Chondrocyte (in vitro differentiated cells): Measurements from ENCODE around the gene ZSCAN10. TPM values are rescaled to one million over a fixed set of nuclear protein-coding genes. Genes with fewer than 3 reads are reported as not detected.

Experiments used
- DNase-seq: peaks from one replicate; pipeline ENCODE4 v3.0.0; 2021; ENCODE audit warnings: mixed read lengths, low spot score
- H3K27ac Mint-ChIP-seq: one replicate; pipeline ENCODE4 v1.8.0; 2021; ENCODE audit warnings: mild to moderate bottlenecking, moderate library complexity, mixed read lengths; ENCODE audit not compliant: unreplicated experiment
- H3K27me3 Mint-ChIP-seq: 2 replicates; pipeline ENCODE4 v1.8.0; 2021; ENCODE audit warnings: low read depth, mixed read lengths
- H3K36me3 Mint-ChIP-seq: 2 replicates; pipeline ENCODE4 v1.8.0; 2021; ENCODE audit warnings: low read depth, mixed read lengths
- H3K4me1 Mint-ChIP-seq: 2 replicates; pipeline ENCODE4 v1.8.0; 2021; ENCODE audit warnings: low read depth, mild to moderate bottlenecking, mixed read lengths
- H3K4me3 Mint-ChIP-seq: one replicate; pipeline ENCODE4 v1.8.0; 2021; ENCODE audit warnings: mild to moderate bottlenecking, moderate library complexity, mixed read lengths; ENCODE audit not compliant: unreplicated experiment
- H3K9me3 Mint-ChIP-seq: 2 replicates; pipeline ENCODE4 v1.8.0; 2021; ENCODE audit warnings: low read depth, mixed read lengths
- total RNA-seq: library from RNA; stranded (reverse); gene quantifications from 3 replicates; pipeline ENCODE4 v1.2.1, GENCODE V29; 2021
- TF ChIP-seq, protein P1 (sequence below): fragments of 200-600 bp; sonication (generic); IDR thresholded peaks from 2 replicates; pipeline ENCODE4 v1.5.0; 2021; ENCODE audit warnings: antibody characterized with exemption, mild to moderate bottlenecking, moderate library complexity

The ZSCAN10 gene
- total RNA-seq, 1 donor from 2014 or later: not detected

DNA sequence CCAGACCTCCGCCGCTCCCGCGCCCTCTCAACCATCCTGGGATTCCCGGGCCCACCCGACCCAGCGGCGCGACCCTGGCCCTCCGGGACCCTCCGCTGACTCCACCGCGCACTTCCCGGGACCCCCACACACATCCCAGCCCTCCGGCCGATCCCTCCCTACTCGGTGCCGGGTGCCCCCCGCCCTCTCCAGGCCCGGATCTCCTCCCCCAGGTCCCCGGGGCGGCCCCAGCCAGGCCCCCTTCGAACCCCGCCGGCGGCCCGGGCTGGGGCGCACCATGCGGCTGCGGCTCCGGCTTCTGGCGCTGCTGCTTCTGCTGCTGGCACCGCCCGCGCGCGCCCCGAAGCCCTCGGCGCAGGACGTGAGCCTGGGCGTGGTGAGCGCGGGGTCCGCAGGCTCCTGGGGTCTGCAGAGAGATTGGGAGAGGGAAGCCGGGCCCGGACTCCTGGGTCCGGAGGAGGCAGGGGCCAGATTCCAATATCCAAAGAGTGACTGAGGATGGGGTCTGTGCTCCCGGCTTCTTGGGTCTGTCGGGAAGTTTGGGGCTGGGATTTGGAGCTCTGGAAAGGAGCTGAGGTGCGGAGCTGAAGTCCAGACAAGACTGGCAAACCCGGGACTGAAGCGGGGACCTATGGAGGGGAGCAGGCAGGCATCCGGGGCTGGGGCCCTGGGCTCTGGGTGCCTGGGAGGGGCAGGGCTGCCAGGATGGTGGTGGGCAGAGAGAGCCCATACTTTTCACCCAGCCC lies 52.3 kb downstream of the ZSCAN10 start:
- peaks cover 32% of the 10 kb centered on the region for H3K27me3 Mint-ChIP-seq
- no peak overlapping the region for H3K27ac Mint-ChIP-seq
- no peak overlapping the region for H3K4me3 Mint-ChIP-seq
- TF ChIP-seq, protein P1, sequence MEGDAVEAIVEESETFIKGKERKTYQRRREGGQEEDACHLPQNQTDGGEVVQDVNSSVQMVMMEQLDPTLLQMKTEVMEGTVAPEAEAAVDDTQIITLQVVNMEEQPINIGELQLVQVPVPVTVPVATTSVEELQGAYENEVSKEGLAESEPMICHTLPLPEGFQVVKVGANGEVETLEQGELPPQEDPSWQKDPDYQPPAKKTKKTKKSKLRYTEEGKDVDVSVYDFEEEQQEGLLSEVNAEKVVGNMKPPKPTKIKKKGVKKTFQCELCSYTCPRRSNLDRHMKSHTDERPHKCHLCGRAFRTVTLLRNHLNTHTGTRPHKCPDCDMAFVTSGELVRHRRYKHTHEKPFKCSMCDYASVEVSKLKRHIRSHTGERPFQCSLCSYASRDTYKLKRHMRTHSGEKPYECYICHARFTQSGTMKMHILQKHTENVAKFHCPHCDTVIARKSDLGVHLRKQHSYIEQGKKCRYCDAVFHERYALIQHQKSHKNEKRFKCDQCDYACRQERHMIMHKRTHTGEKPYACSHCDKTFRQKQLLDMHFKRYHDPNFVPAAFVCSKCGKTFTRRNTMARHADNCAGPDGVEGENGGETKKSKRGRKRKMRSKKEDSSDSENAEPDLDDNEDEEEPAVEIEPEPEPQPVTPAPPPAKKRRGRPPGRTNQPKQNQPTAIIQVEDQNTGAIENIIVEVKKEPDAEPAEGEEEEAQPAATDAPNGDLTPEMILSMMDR: no peak
- no peaks in the 10 kb centered on the region for H3K9me3 Mint-ChIP-seq
- DNase-seq: no peak
- peaks cover 1% of the 10 kb centered on the region for H3K36me3 Mint-ChIP-seq
- H3K4me1 Mint-ChIP-seq: peaks cover 7% of the 10 kb centered on the region

DNA sequence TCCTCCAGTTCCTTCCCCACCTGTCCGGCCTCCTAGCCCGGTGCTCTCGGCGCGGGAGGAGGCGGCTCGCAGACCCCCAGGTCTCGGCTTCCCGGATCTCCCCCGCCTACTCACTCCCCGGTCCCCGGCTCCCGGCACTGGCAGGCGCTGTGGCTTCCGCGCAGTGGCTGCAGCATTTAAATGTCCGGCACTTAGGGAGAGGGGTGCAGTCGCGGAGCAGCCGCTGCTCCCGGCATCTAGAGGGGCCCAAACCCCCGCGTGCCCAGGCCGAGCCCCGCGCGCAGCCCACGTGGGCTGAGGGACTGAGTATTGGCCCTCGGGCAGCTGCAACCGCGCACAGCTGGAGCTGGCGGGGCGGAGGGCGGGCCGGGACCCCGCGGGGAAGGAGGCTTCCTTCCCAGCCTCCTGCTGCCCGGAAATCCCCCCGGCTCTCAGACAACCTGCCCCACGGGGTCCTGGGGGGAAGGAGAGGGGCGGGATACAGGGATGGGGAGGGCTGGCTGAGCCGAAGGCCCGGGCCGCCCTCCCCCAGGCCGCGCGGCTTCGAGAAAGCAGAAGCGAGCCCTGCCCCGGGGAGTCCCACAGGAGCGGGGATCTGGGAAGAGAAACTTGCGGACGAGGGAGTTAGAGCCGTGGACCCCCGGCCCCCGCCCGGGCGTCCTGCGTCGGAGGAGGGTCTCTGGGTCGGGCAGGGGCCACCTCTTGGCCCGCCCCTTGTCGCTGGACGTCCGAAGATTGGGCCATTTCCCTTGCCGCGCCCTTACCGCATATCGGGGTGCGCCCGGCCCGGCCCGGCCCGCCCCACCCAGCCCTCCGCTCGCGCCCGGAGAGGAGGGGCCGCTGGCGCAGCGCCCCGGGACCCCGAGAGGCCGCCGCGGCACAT lies 53.1 kb downstream of the ZSCAN10 start, which contains the start of gene MMP25:
MMP25 (plus strand) TSS at position 804 of the 883 bp plus-strand sequence. CDS start 357 bp downstream, outside the sequence.
- Mint-ChIP-seq H3K9me3 (no peaks in the 10 kb centered on the region), H3K4me1 (peaks cover 7% of the 10 kb centered on the region), H3K36me3 (peaks cover 1% of the 10 kb centered on the region), H3K27ac (no peak within 1 kb of the TSS), H3K4me3 (peak within 1 kb of the TSS; percentile 57), H3K27me3 (peaks cover 34% of the 10 kb centered on the region)
- TF ChIP-seq, protein P1: no peak
- no peak for DNase-seq

DNA sequence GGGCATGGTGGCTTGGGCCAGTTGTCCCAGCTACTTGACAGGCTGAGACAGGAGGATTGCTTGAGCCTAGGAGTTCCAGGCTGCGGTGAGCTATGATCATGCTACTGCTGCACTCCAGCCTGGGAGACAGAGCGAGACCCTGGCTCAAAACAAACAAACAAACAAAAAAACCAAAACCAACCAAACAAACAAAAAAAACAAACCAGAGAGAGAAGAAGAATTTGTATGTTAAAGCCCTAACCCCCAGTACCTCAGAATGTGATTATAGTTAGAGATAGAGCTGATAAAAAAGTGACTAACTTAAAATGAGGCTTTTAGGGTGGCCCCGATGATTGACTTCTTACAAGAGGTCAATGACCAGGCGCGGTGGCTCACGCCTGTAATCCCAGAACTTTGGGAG lies 54.4 kb downstream of the ZSCAN10 start:
- no peaks in the 10 kb centered on the region for H3K9me3 Mint-ChIP-seq
- DNase-seq: no peak
- peaks cover 7% of the 10 kb centered on the region for H3K4me1 Mint-ChIP-seq
- TF ChIP-seq, protein P1: no peak
- peaks cover 1% of the 10 kb centered on the region for H3K36me3 Mint-ChIP-seq
- H3K4me3 Mint-ChIP-seq: peak overlapping the region; percentile 57
- no peak overlapping the region for H3K27ac Mint-ChIP-seq
- peaks cover 31% of the 10 kb centered on the region for H3K27me3 Mint-ChIP-seq

DNA sequence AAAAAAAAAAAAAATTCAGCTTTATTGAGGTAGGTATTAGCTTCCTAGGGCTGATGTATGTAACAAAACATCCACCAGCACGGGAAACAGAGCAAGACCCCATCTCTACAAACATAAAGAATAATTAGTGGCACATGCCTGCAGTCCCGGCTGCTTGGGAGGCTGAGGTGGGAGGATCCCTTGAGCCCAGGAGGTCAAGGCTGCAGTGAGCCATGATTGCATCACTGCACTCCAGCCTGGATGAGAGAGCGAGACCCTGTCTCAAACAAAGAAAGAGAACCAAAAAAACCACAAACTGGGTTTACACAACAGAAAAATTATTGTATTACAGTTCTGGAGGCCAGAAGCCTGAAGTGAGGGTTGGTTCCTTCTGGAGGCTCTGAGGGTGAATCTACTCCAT lies 56.7 kb downstream of the ZSCAN10 start:
- Mint-ChIP-seq H3K27me3 (peaks cover 33% of the 10 kb centered on the region), H3K27ac (no peak overlapping the region), H3K4me3 (no peak overlapping the region), H3K36me3 (peaks cover 1% of the 10 kb centered on the region), H3K9me3 (no peaks in the 10 kb centered on the region), H3K4me1 (peaks cover 7% of the 10 kb centered on the region)
- TF ChIP-seq, protein P1: no peak
- no peak for DNase-seq

DNA sequence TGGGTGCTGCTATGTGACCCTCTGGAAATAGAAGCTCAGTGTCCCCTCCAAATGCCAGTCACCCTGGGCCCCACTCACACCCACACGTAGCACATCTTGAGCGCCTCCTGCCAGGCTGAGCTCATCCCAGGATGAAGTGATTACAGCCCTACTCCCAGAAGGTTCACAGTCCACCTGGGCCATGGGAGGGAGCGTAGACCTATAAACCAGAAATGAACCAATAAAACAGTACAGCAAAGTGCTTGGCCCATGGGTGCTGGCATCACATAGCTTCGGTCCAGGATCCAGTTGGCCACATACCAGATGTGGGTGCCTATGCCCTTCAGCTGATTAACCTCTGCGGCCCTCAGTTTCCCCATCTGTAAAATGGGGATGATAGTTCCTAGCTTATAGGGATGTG lies 60.2 kb downstream of the ZSCAN10 start:
- H3K9me3 Mint-ChIP-seq: no peaks in the 10 kb centered on the region
- peaks cover 40% of the 10 kb centered on the region for H3K27me3 Mint-ChIP-seq
- H3K4me1 Mint-ChIP-seq: peaks cover 3% of the 10 kb centered on the region
- no peak overlapping the region for H3K27ac Mint-ChIP-seq
- TF ChIP-seq, protein P1: no peak
- H3K4me3 Mint-ChIP-seq: no peak overlapping the region
- DNase-seq: no peak
- H3K36me3 Mint-ChIP-seq: no peaks in the 10 kb centered on the region
